K562 (cell line): ENCODE measurements around the gene NLGN2.

Source experiments
- ESRRA ChIP-seq: fragments of 450-650 bp; IDR thresholded peaks from 2 replicates; pipeline ENCODE4 v1.6.1; 2014; ENCODE audit warnings: low read depth, mild to moderate bottlenecking, moderate library complexity, borderline replicate concordance
- IRF2 ChIP-seq: sonication (generic); formaldehyde crosslinking; IDR thresholded peaks from 2 replicates; pipeline ENCODE4 v1.8.1; 2022; ENCODE audit warnings: mild to moderate bottlenecking, missing genetic modification reagents
- JUNB ChIP-seq: fragments of 450-650 bp; formaldehyde crosslinking; conservative IDR thresholded peaks from 2 replicates; pipeline ENCODE4 v1.4.0; 2020; ENCODE audit warnings: mild to moderate bottlenecking
- MAX ChIP-seq: sonication (generic); formaldehyde crosslinking; IDR thresholded peaks from 2 replicates; pipeline ENCODE4 v1.9.0; 2022; ENCODE audit warnings: mild to moderate bottlenecking, missing genetic modification reagents
- NEUROD1 ChIP-seq: fragments of 150-350 bp; IDR thresholded peaks from 2 replicates; pipeline ENCODE4 v1.6.1; 2014; ENCODE audit warnings: borderline replicate concordance, low read length, low read depth; ENCODE audit not compliant: partially characterized antibody
- NFIX ChIP-seq: fragments of 250-450 bp; sonication (Bioruptor Pico); IDR thresholded peaks from 2 replicates; pipeline ENCODE4 v1.4.0; 2020; ENCODE audit warnings: low read depth, mild to moderate bottlenecking, moderate library complexity
- NFRKB ChIP-seq: fragments of 450-650 bp; IDR thresholded peaks from 2 replicates; pipeline ENCODE4 v1.6.1; 2016; ENCODE audit warnings: low read depth
- PKNOX1 ChIP-seq: fragments of 450-650 bp; IDR thresholded peaks from 2 replicates; pipeline ENCODE4 v1.6.1; 2016
- ZNF695 ChIP-seq: fragments of 450-650 bp; formaldehyde crosslinking; IDR thresholded peaks from 2 replicates; pipeline ENCODE4 v1.4.0; 2020; ENCODE audit warnings: mild to moderate bottlenecking, moderate library complexity

GRCh38 chr17:7444682-7445618, 37.3 kb downstream of the NLGN2 start, which contains the start of gene CHRNB1:
- no peak for TF ChIP-seq IRF2
- no peak for TF ChIP-seq ESRRA
- TF ChIP-seq NEUROD1, result no peak
- TF ChIP-seq PKNOX1, result no peak
- TF ChIP-seq JUNB (CRISPR knock-in tag), result no peak
- no peak for TF ChIP-seq NFIX (CRISPR knock-in tag)
- no peak for TF ChIP-seq NFRKB
- TF ChIP-seq ZNF695 (CRISPR knock-in tag), result no peak
- TF ChIP-seq MAX, result no peak
